ENCODE measurements around the gene DOCK8.

- TF ChIP-seq CTCF (IDR thresholded peaks at IDR 0.05) (no peak), POLR2A (IDR thresholded peaks at IDR 0.05) (no peak)
Measured at GRCh38 chr9:347667-348292, 133.1 kb downstream of the DOCK8 start.
